Measurements from ENCODE around the gene PAX6.

DNA sequence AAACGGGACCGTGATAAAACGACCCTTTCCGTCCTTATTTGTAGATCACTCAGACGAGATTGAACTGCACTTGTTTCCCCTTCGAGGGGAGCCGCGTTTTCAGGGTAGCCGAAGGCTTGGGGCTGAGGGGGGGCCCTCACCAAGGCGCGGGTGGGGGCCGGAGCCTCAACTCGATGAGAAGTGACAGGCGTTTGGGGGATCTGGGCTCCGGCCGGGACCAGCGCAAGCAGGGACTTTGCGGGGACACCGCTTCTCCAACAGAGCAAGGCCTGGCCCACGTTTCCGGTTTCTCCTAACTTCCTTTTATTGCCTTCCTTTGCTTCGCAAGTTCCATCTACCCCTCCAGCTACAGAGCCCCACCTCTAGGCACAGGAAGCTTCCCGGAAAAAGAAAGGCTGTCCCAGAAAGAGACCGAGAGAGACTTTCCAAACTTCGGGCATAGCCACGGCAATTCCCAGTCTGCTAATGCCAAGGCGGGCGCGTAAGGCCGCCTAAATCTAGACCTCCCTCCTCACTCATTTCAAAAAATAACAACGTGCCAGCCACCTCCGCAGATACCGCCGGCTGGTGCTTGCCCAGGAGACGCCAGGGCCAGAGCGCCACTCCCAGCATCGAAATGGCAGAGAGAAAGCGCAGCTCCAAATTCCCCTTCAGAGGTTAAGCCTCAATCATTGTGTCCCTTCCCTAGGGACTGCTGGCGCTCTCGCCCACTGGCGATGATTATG is 6.6 kb downstream of the PAX6 start:
- TF ChIP-seq POLR2AphosphoS5 (IDR thresholded peaks at IDR 0.05; ENCODE audit: low read depth, low read length), result no peak
- TF ChIP-seq, protein P1, sequence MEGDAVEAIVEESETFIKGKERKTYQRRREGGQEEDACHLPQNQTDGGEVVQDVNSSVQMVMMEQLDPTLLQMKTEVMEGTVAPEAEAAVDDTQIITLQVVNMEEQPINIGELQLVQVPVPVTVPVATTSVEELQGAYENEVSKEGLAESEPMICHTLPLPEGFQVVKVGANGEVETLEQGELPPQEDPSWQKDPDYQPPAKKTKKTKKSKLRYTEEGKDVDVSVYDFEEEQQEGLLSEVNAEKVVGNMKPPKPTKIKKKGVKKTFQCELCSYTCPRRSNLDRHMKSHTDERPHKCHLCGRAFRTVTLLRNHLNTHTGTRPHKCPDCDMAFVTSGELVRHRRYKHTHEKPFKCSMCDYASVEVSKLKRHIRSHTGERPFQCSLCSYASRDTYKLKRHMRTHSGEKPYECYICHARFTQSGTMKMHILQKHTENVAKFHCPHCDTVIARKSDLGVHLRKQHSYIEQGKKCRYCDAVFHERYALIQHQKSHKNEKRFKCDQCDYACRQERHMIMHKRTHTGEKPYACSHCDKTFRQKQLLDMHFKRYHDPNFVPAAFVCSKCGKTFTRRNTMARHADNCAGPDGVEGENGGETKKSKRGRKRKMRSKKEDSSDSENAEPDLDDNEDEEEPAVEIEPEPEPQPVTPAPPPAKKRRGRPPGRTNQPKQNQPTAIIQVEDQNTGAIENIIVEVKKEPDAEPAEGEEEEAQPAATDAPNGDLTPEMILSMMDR (IDR thresholded peaks at IDR 0.05), result no peak
